ENCODE measurements around the gene HOXD3.

The HOXD3 gene

DNA sequence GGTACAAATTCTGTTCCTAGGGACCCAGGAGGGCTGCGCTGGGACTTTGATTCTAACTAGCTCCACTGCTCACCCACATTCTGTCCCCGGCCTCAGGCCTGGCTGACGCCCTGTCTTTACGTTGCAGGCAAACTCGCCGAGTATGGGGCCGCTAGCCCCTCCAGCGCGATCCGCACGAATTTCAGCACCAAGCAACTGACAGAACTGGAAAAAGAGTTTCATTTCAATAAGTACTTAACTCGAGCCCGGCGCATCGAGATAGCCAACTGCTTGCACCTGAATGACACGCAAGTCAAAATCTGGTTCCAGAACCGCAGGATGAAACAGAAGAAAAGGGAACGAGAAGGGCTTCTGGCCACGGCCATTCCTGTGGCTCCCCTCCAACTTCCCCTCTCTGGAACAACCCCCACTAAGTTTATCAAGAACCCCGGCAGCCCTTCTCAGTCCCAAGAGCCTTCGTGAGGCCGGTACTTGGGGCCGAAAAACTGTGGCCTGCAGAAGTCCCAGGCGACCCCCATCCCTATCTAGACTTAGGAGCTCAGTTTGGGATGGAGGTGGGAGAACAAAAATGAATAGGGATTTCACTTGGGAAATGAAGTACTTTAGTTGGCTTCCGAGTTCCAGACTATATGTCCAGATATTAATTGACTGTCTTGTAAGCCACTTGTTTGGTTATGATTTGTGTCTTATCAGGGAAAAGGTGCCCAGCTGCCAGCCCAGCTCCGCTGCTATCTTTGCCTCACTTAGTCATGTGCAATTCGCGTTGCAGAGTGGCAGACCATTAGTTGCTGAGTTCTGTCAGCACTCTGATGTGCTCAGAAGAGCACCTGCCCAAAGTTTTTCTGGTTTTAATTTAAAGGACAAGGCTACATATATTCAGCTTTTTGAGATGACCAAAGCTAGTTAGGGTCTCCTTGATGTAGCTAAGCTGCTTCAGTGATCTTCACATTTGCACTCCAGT lies 32.9 kb downstream of the HOXD3 start:
- Histone ChIP-seq H3K36me3 (ENCODE audit: insufficient read depth, low read length) (no peaks in the 10 kb centered on the region), H3K9me3 (ENCODE audit: control insufficient read depth, insufficient read depth, low read length) (no peaks in the 10 kb centered on the region), H3K9ac (ENCODE audit: low read depth, low read length) (peak overlapping the region; percentile 51; the same call in 1 of the 2 replicates), H3K4me1 (ENCODE audit: insufficient read depth, low read length) (peaks cover 23% of the 10 kb centered on the region; the same call in 1 of the 2 replicates)

DNA sequence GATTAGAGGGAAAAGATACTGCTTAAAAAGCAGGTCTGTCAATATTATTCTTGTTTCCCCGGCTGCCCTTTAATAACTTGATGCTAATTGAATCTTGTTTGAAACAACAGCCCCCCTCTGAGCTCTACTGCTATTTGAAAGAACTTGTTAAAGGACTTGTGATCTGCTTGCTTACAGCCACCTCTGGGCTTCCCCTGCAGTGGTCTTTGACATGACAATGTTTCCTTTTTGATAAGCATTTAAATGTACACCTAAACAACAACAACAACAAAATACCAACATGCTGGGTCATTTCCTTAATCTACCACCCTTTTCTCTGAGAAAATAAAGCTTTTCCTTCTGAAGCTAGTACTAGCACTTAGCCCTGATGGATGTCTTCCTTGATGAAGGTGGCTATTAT lies 35.2 kb downstream of the HOXD3 start:
- peaks cover 23% of the 10 kb centered on the region; the same call in 1 of the 2 replicates for H3K4me1 ChIP-seq (ENCODE audit: insufficient read depth, low read length)
- no peaks in the 10 kb centered on the region for H3K9me3 ChIP-seq (ENCODE audit: control insufficient read depth, insufficient read depth, low read length)
- H3K36me3 ChIP-seq (ENCODE audit: insufficient read depth, low read length): no peaks in the 10 kb centered on the region
- H3K9ac ChIP-seq (ENCODE audit: low read depth, low read length): no peak overlapping the region

DNA sequence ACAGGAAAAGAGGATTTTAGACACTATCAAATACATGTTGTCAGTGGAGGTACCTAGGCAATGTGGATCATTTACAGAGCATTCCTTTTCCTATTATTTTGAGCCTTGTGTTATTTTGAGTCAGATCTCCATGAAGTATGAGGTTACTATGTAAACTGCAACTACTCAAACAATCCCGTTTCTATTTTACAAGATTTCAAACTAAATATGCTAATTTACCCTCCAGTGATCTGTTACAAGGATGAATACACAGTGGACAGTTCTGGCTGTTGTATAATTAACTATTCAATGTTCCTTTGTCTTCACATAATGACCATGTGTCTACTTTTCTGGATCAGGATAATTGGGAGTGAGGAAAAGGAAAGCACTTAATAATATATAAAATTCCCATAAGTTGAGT lies 35.9 kb downstream of the HOXD3 start:
- Histone ChIP-seq H3K4me1 (ENCODE audit: insufficient read depth, low read length) (peaks cover 23% of the 10 kb centered on the region; the same call in 1 of the 2 replicates), H3K9ac (ENCODE audit: low read depth, low read length) (no peak overlapping the region), H3K9me3 (ENCODE audit: control insufficient read depth, insufficient read depth, low read length) (no peaks in the 10 kb centered on the region), H3K36me3 (ENCODE audit: insufficient read depth, low read length) (no peaks in the 10 kb centered on the region)

DNA sequence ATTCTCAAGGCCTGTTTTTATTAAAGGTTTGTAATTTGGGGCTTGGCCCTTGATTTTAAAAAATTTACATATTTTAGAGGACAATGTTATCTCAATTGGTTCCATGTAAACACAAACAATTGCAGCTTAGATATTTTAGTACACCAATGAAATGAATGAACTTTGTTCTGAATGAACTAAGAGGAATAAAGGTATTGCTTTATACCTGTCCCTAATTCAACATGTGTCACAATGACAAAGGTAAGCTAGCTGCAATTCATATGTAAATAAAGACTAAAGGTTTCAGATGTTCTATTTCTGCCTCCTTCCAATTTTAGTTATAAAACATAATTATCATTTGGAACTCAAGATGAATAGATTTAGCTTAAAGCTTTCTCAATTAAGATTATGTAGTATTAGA lies 42.8 kb downstream of the HOXD3 start:
- Histone ChIP-seq H3K9me3 (ENCODE audit: control insufficient read depth, insufficient read depth, low read length) (no peaks in the 10 kb centered on the region), H3K9ac (ENCODE audit: low read depth, low read length) (no peak overlapping the region), H3K4me1 (ENCODE audit: insufficient read depth, low read length) (no peaks in the 10 kb centered on the region), H3K36me3 (ENCODE audit: insufficient read depth, low read length) (no peaks in the 10 kb centered on the region)

DNA sequence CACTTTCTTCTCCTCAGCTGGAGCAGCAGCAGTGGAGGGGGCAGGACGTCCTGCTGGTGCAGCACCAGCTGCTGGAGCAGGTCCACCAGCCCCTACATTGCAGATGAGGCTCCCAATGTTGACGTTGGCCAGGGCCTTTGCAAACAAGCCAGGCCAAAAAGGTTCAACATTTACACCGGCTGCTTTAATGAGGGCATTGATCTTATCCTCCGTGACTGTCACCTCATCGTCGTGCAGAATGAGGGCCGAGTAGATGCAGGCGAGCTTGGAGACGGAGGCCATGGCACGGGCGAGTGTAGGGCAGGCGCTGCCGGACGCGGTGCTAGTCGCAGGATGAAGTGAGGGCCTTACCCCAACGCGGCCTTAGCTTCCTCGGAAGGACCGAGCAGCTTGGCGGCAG lies 43.9 kb downstream of the HOXD3 start:
- no peaks in the 10 kb centered on the region for H3K9me3 ChIP-seq (ENCODE audit: control insufficient read depth, insufficient read depth, low read length)
- no peaks in the 10 kb centered on the region for H3K36me3 ChIP-seq (ENCODE audit: insufficient read depth, low read length)
- H3K9ac ChIP-seq (ENCODE audit: low read depth, low read length): no peak overlapping the region
- no peaks in the 10 kb centered on the region for H3K4me1 ChIP-seq (ENCODE audit: insufficient read depth, low read length)

DNA sequence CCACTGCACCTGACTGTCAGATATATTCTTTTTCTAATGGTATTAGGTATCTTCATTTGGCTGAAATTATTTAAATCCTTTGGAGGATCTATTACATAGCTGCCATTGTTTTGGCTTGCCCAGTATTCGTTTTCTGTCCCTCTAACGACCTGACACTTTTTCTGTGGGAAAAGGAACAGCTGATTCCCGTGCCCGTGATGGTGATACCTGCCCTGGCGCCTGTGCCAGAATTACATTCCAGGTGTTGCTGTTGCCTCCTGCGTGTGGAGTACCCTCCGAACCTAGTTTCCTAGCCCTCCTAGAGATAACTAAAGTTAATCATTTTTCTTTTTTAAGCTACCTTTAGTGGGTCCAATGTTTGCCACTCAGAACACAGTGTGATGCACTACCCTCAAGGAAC lies 45.4 kb downstream of the HOXD3 start:
- Histone ChIP-seq H3K9ac (ENCODE audit: low read depth, low read length) (no peak overlapping the region), H3K9me3 (ENCODE audit: control insufficient read depth, insufficient read depth, low read length) (no peaks in the 10 kb centered on the region), H3K36me3 (ENCODE audit: insufficient read depth, low read length) (no peaks in the 10 kb centered on the region), H3K4me1 (ENCODE audit: insufficient read depth, low read length) (no peaks in the 10 kb centered on the region)

DNA sequence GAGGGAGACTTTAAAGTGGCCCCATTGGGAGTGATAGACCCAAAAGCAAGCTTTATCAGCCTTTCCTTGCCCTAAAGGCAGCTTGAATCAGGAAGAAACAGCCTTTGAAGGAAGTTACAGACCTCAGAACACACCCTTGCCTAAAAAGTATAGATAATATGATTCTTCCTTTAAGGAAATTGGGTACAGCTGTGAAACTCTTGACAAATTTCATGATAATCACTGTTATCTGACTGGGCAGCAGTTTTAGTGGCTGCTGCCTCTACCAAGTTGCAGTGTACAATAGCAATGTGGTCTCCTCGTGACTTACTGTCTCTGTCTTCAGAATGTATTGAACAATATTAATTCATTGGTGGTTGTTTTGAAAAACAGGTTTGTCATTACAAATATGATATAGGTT lies 48.0 kb downstream of the HOXD3 start:
- no peaks in the 10 kb centered on the region for H3K36me3 ChIP-seq (ENCODE audit: insufficient read depth, low read length)
- no peaks in the 10 kb centered on the region for H3K9me3 ChIP-seq (ENCODE audit: control insufficient read depth, insufficient read depth, low read length)
- no peaks in the 10 kb centered on the region for H3K4me1 ChIP-seq (ENCODE audit: insufficient read depth, low read length)
- no peak overlapping the region for H3K9ac ChIP-seq (ENCODE audit: low read depth, low read length)

DNA sequence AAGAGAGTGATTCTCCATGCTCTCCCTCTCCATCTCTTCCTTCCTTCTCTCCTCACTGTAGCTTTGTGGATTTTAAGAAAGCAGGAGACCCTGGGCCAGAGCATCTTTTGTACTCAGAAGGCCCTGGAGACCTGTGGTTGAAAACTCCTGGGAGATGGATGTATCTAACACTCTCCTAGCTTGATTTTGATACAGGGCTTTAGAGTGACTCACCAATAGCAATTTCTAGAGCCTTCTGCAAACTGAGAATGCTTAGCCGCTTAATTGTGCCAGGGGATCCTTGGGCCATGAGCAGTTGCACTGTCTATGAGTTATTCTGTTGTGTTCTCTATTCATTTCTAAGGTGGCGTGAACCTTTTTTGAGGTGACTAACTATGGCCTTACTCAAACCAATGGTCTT lies 49.0 kb downstream of the HOXD3 start:
- Histone ChIP-seq H3K9me3 (ENCODE audit: control insufficient read depth, insufficient read depth, low read length) (no peaks in the 10 kb centered on the region), H3K4me1 (ENCODE audit: insufficient read depth, low read length) (no peaks in the 10 kb centered on the region), H3K36me3 (ENCODE audit: insufficient read depth, low read length) (no peaks in the 10 kb centered on the region), H3K9ac (ENCODE audit: low read depth, low read length) (no peak overlapping the region)

DNA sequence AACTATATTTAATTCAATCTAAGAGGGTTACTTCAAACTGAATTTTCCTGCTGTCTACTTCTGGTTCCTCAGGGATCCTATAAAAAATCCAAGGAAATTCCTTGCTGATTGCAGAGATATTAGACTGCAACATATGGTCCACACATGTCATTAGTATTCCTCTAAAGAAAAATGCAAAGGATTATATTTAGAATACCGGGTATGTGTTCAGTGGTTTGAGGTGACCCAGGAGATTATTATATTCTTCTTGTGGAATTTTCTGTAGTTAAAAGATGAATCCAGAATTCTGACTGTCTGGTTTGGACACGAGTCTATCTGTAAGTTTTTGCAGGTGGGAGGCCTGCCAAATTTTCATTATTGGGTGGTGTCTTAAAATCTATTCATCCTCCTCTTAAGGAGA lies 49.6 kb downstream of the HOXD3 start:
- no peaks in the 10 kb centered on the region for H3K9me3 ChIP-seq (ENCODE audit: control insufficient read depth, insufficient read depth, low read length)
- H3K9ac ChIP-seq (ENCODE audit: low read depth, low read length): no peak overlapping the region
- H3K36me3 ChIP-seq (ENCODE audit: insufficient read depth, low read length): no peaks in the 10 kb centered on the region
- no peaks in the 10 kb centered on the region for H3K4me1 ChIP-seq (ENCODE audit: insufficient read depth, low read length)

DNA sequence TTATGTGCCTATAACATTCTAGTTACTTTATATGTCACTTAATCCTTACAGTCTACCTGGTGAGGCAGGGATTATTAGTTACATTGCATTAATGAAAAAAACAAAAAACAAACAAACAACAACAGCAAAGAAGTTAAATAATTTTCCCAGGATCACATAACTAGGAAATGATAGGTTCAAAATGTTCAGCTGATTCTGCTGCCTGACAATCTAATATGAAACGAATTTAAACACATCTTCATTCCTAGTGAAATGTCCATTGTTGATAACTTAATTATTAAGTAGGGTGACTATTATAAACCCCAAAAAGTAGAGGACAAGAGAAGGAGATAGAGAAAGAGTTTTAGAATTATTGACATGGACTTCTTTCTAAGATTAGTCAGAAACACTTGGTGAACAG lies 54.0 kb downstream of the HOXD3 start:
- Histone ChIP-seq H3K36me3 (ENCODE audit: insufficient read depth, low read length) (no peaks in the 10 kb centered on the region), H3K9me3 (ENCODE audit: control insufficient read depth, insufficient read depth, low read length) (no peaks in the 10 kb centered on the region), H3K9ac (ENCODE audit: low read depth, low read length) (no peak overlapping the region), H3K4me1 (ENCODE audit: insufficient read depth, low read length) (no peaks in the 10 kb centered on the region)

DNA sequence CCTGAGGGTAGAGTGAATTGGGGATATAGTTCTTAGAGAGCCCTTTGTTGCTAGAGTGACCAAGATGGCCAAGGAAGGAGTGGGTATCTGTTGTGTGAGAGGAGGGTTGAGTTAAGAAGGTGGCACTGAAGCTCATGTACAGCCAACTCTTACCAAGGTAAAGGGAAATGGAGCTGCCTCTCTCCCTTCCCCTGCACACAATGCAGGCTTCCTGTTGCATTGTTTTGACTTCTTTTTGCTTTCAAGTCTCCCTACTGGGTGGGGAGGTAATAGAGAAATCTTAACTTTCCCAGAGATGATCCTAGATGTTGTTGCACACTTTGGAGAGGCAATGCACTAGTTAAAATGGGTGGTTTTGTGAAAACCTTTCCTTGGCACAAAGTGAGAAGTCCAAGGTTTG lies 55.2 kb downstream of the HOXD3 start:
- Histone ChIP-seq H3K9me3 (ENCODE audit: control insufficient read depth, insufficient read depth, low read length) (no peaks in the 10 kb centered on the region), H3K9ac (ENCODE audit: low read depth, low read length) (no peak overlapping the region), H3K36me3 (ENCODE audit: insufficient read depth, low read length) (no peaks in the 10 kb centered on the region), H3K4me1 (ENCODE audit: insufficient read depth, low read length) (no peaks in the 10 kb centered on the region)

DNA sequence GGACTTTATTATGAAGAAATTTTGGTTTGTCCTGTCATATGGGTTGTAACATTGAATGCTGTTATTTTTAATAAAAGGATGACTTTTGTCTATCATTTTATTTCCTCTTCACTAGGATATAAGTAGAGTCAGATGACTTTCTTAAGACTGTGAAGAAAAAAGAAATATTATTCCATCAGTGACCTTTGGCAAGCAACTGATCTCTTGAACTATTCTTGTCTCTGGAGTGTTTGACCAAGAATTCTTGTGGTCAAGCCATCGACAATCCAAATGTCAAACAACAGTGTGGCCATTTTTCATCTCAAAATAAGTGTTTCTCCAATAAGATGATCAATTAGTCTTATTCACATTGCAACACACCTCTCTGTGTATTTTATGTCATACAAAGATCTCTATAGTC lies 56.3 kb downstream of the HOXD3 start:
- Histone ChIP-seq H3K4me1 (ENCODE audit: insufficient read depth, low read length) (no peaks in the 10 kb centered on the region), H3K9ac (ENCODE audit: low read depth, low read length) (no peak overlapping the region), H3K36me3 (ENCODE audit: insufficient read depth, low read length) (no peaks in the 10 kb centered on the region), H3K9me3 (ENCODE audit: control insufficient read depth, insufficient read depth, low read length) (no peaks in the 10 kb centered on the region)

Measured in ES-I3 (cell line).